Loucy (cell line): Measurements from ENCODE around the gene RALGPS2.

Experiments
- EZH2phosphoT487 ChIP-seq: fragments of 200-600 bp; IDR thresholded peaks from 2 replicates; pipeline ENCODE4 v1.6.1; 2018; ENCODE audit warnings: antibody characterized with exemption, mild to moderate bottlenecking, moderate library complexity, borderline replicate concordance
- TF ChIP-seq, protein P1 (sequence below): fragments of 200-600 bp; sonication (generic); conservative IDR thresholded peaks from 2 replicates; pipeline ENCODE4 v1.5.1; 2014; ENCODE audit warnings: mild to moderate bottlenecking, antibody characterized with exemption, low read length

DNA sequence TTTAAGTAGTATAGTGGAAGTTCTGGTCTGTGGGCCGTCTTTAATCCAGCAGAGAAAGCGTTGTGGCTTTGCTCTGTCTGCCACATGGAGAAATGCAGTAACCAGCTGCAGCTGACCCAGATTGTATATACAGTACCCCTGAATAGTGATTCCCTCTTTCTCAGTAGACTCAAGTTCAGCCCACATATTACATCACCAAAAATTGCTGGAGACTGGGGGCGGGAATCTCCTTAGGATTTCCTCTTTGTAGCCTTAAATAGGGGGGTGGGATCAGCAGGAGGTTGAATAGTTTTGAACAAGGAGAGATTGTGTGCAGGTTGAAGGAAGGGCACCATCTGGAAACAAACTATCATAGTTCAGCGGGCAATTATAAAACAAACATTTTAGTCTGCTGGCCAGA, 145.9 kb downstream of the RALGPS2 start, which contains the start of gene ANGPTL1:
- TF ChIP-seq, protein P1, sequence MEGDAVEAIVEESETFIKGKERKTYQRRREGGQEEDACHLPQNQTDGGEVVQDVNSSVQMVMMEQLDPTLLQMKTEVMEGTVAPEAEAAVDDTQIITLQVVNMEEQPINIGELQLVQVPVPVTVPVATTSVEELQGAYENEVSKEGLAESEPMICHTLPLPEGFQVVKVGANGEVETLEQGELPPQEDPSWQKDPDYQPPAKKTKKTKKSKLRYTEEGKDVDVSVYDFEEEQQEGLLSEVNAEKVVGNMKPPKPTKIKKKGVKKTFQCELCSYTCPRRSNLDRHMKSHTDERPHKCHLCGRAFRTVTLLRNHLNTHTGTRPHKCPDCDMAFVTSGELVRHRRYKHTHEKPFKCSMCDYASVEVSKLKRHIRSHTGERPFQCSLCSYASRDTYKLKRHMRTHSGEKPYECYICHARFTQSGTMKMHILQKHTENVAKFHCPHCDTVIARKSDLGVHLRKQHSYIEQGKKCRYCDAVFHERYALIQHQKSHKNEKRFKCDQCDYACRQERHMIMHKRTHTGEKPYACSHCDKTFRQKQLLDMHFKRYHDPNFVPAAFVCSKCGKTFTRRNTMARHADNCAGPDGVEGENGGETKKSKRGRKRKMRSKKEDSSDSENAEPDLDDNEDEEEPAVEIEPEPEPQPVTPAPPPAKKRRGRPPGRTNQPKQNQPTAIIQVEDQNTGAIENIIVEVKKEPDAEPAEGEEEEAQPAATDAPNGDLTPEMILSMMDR: no peak
- no peak for TF ChIP-seq EZH2phosphoT487
